ENCODE data around the gene WNT7B. TPM values are rescaled to one million over a fixed set of nuclear protein-coding genes. Genes with fewer than 3 reads are reported as not detected.

WNT7B gene
- total RNA-seq, 2 experiments from 2014 or later: not detected

- no peaks in the 10 kb centered on the region for H3K9me3 Mint-ChIP-seq
- no peaks in the 10 kb centered on the region for H3K36me3 Mint-ChIP-seq
- POLR2A ChIA-PET: no interaction called here
- no peak overlapping the region for H3K4me3 Mint-ChIP-seq
- peaks cover 28% of the 10 kb centered on the region for H3K27me3 Mint-ChIP-seq
- no peaks in the 10 kb centered on the region for H3K4me1 Mint-ChIP-seq
- H3K27ac Mint-ChIP-seq: no peak overlapping the region
- DNase-seq (no peak), ATAC-seq (ENCODE audit: low read depth) (no peak)
Measured at GRCh38 chr22:45968751-45969413, 8.1 kb downstream of the WNT7B start.

GRCh38 chr22:45968003-45968650, 8.8 kb downstream of the WNT7B start:
- DNase-seq (no peak), ATAC-seq (ENCODE audit: low read depth) (no peak)
- H3K27ac Mint-ChIP-seq: no peak overlapping the region
- no peaks in the 10 kb centered on the region for H3K9me3 Mint-ChIP-seq
- H3K27me3 Mint-ChIP-seq: peaks cover 21% of the 10 kb centered on the region
- no peaks in the 10 kb centered on the region for H3K36me3 Mint-ChIP-seq
- no peak overlapping the region for H3K4me3 Mint-ChIP-seq
- H3K4me1 Mint-ChIP-seq: no peaks in the 10 kb centered on the region
- POLR2A ChIA-PET: no interaction called here

GRCh38 chr22:45966895-45967365, 10.0 kb downstream of the WNT7B start:
- no peak overlapping the region for H3K4me3 Mint-ChIP-seq
- DNase-seq (no peak), ATAC-seq (ENCODE audit: low read depth) (no peak)
- no peaks in the 10 kb centered on the region for H3K36me3 Mint-ChIP-seq
- POLR2A ChIA-PET: no interaction called here
- H3K27ac Mint-ChIP-seq: no peak overlapping the region
- H3K27me3 Mint-ChIP-seq: peaks cover 13% of the 10 kb centered on the region
- no peaks in the 10 kb centered on the region for H3K4me1 Mint-ChIP-seq
- H3K9me3 Mint-ChIP-seq: no peaks in the 10 kb centered on the region

GRCh38 chr22:45966320-45966894, 10.6 kb downstream of the WNT7B start:
- no peak for ATAC-seq (ENCODE audit: low read depth)
- Mint-ChIP-seq H3K4me3 (no peak overlapping the region), H3K27ac (no peak overlapping the region), H3K9me3 (no peaks in the 10 kb centered on the region), H3K27me3 (peaks cover 13% of the 10 kb centered on the region), H3K36me3 (no peaks in the 10 kb centered on the region), H3K4me1 (no peaks in the 10 kb centered on the region)
- DNase-seq: no peak
- POLR2A ChIA-PET: no interaction called here

- POLR2A ChIA-PET: no interaction called here
- H3K36me3 Mint-ChIP-seq: no peaks in the 10 kb centered on the region
- no peak overlapping the region for H3K4me3 Mint-ChIP-seq
Measured at GRCh38 chr22:45965563-45965962, 11.4 kb downstream of the WNT7B start.

GRCh38 chr22:45964926-45965527, 11.9 kb downstream of the WNT7B start:
- no peak for DNase-seq
- Mint-ChIP-seq H3K9me3 (no peaks in the 10 kb centered on the region), H3K36me3 (no peaks in the 10 kb centered on the region), H3K27ac (no peak overlapping the region), H3K4me1 (no peaks in the 10 kb centered on the region), H3K27me3 (peaks cover 4% of the 10 kb centered on the region), H3K4me3 (no peak overlapping the region)
- POLR2A ChIA-PET: no interaction called here
- ATAC-seq (ENCODE audit: low read depth): no peak

More at GRCh38 chr22:45965563-45965962, 11.4 kb downstream of the WNT7B start:
- DNase-seq (no peak), ATAC-seq (ENCODE audit: low read depth) (no peak)
- Mint-ChIP-seq H3K27me3 (peaks cover 8% of the 10 kb centered on the region), H3K9me3 (no peaks in the 10 kb centered on the region), H3K27ac (no peak overlapping the region), H3K4me1 (no peaks in the 10 kb centered on the region)

GRCh38 chr22:45964372-45964771, 12.6 kb downstream of the WNT7B start:
- DNase-seq (no peak), ATAC-seq (ENCODE audit: low read depth) (no peak)
- Mint-ChIP-seq H3K4me1 (no peaks in the 10 kb centered on the region), H3K9me3 (no peaks in the 10 kb centered on the region), H3K36me3 (no peaks in the 10 kb centered on the region), H3K4me3 (no peak overlapping the region), H3K27me3 (no peaks in the 10 kb centered on the region), H3K27ac (no peak overlapping the region)
- POLR2A ChIA-PET: no interaction called here

GRCh38 chr22:45963821-45964220, 13.1 kb downstream of the WNT7B start:
- H3K9me3 Mint-ChIP-seq: no peaks in the 10 kb centered on the region
- no peaks in the 10 kb centered on the region for H3K36me3 Mint-ChIP-seq
- ATAC-seq (ENCODE audit: low read depth) (no peak), DNase-seq (no peak)
- H3K27me3 Mint-ChIP-seq: no peaks in the 10 kb centered on the region
- H3K27ac Mint-ChIP-seq: no peak overlapping the region
- H3K4me3 Mint-ChIP-seq: no peak overlapping the region
- POLR2A ChIA-PET: no interaction called here
- H3K4me1 Mint-ChIP-seq: no peaks in the 10 kb centered on the region

- no peak for DNase-seq
- Mint-ChIP-seq H3K4me1 (no peaks in the 10 kb centered on the region), H3K27ac (no peak overlapping the region), H3K4me3 (no peak overlapping the region), H3K9me3 (no peaks in the 10 kb centered on the region), H3K27me3 (no peaks in the 10 kb centered on the region), H3K36me3 (no peaks in the 10 kb centered on the region)
- no peak for ATAC-seq (ENCODE audit: low read depth)
- POLR2A ChIA-PET: no interaction called here
Measured at GRCh38 chr22:45962756-45963324, 14.1 kb downstream of the WNT7B start.

- no peaks in the 10 kb centered on the region for H3K4me1 Mint-ChIP-seq
- POLR2A ChIA-PET: no interaction called here
- no peak for DNase-seq
- ATAC-seq (ENCODE audit: low read depth): no peak
- no peak overlapping the region for H3K4me3 Mint-ChIP-seq
- no peaks in the 10 kb centered on the region for H3K36me3 Mint-ChIP-seq
- H3K27ac Mint-ChIP-seq: no peak overlapping the region
- H3K9me3 Mint-ChIP-seq: no peaks in the 10 kb centered on the region
- no peaks in the 10 kb centered on the region for H3K27me3 Mint-ChIP-seq
Measured at GRCh38 chr22:45962434-45962718, 14.6 kb downstream of the WNT7B start.

- Mint-ChIP-seq H3K4me3 (no peak overlapping the region), H3K9me3 (no peaks in the 10 kb centered on the region), H3K27me3 (no peaks in the 10 kb centered on the region), H3K27ac (no peak overlapping the region), H3K36me3 (no peaks in the 10 kb centered on the region), H3K4me1 (no peaks in the 10 kb centered on the region)
- ATAC-seq (ENCODE audit: low read depth) (no peak), DNase-seq (no peak)
- POLR2A ChIA-PET: no interaction called here
Measured at GRCh38 chr22:45961679-45962433, 15.1 kb downstream of the WNT7B start.

GRCh38 chr22:45960477-45961386, 16.2 kb downstream of the WNT7B start:
- no peak overlapping the region for H3K27ac Mint-ChIP-seq
- H3K36me3 Mint-ChIP-seq: no peaks in the 10 kb centered on the region
- H3K4me1 Mint-ChIP-seq: no peaks in the 10 kb centered on the region
- POLR2A ChIA-PET: no interaction called here
- ATAC-seq (ENCODE audit: low read depth) (no peak), DNase-seq (no peak)
- H3K9me3 Mint-ChIP-seq: no peaks in the 10 kb centered on the region
- no peak overlapping the region for H3K4me3 Mint-ChIP-seq
- no peaks in the 10 kb centered on the region for H3K27me3 Mint-ChIP-seq

Measured in activated naive CD8-positive, alpha-beta T cell treated with anti-CD3 and anti-CD28 coated beads, Interleukin-2, amount 10 ng/mL, durations not matched to agents 7 days and 5 days (primary cell).